GM23338 (cell line): ENCODE data around the gene NRL. TPM values are rescaled to one million over a fixed set of nuclear protein-coding genes. Genes with fewer than 3 reads are reported as not detected.

Experiments
- ATAC-seq: fragments of 200-7000 bp; cut with Tn5 transposase; 3 replicates; pipeline ENCODE4 v1.9.1; 2020
- DNase-seq: peaks from one replicate; pipeline ENCODE4 v3.0.0-alpha.2; 2015; ENCODE audit warnings: low spot score
- H2AFZ ChIP-seq: fragments of 200-600 bp; sonication (generic); 2 replicates; pipeline ENCODE4 v1.8.0; 2016; ENCODE audit warnings: antibody characterized with exemption, mild to moderate bottlenecking, moderate library complexity
- H3F3A ChIP-seq: fragments of 200-600 bp; sonication (generic); replicated peaks from 2 replicates; pipeline ENCODE4 v1.8.0; 2017; ENCODE audit warnings: antibody characterized with exemption, mixed run types, low read depth
- H3K27ac ChIP-seq: fragments of 200-600 bp; sonication (generic); 2 replicates; pipeline ENCODE4 v1.6.1; 2016; ENCODE audit warnings: low read depth
- H3K27me3 ChIP-seq: fragments of 200-600 bp; sonication (generic); 2 replicates; pipeline ENCODE4 v1.8.0; 2016; ENCODE audit warnings: mild to moderate bottlenecking, mixed run types, moderate library complexity; ENCODE audit not compliant: insufficient read depth
- H3K36me3 ChIP-seq: fragments of 200-600 bp; sonication (generic); 2 replicates; pipeline ENCODE4 v1.8.0; 2016; ENCODE audit warnings: mild to moderate bottlenecking; ENCODE audit not compliant: insufficient read depth
- H3K4me1 ChIP-seq: fragments of 200-600 bp; sonication (generic); 2 replicates; pipeline ENCODE4 v1.8.0; 2016; ENCODE audit warnings: mild to moderate bottlenecking, moderate library complexity; ENCODE audit not compliant: insufficient read depth
- H3K4me2 ChIP-seq: fragments of 200-600 bp; sonication (generic); 2 replicates; pipeline ENCODE4 v1.7.1; 2017; ENCODE audit warnings: mixed run types
- H3K4me3 ChIP-seq: fragments of 200-600 bp; sonication (generic); 2 replicates; pipeline ENCODE4 v1.6.1; 2016; ENCODE audit warnings: mixed run types
- H3K79me2 ChIP-seq: fragments of 200-600 bp; sonication (generic); replicated peaks from 2 replicates; pipeline ENCODE4 v1.8.0; 2017; ENCODE audit warnings: mild to moderate bottlenecking; ENCODE audit not compliant: insufficient read depth
- H3K9me2 ChIP-seq: fragments of 200-600 bp; sonication (generic); 2 replicates; pipeline ENCODE4 v1.8.0; 2017; ENCODE audit not compliant: insufficient read depth
- H4K20me1 ChIP-seq: fragments of 200-600 bp; sonication (generic); replicated peaks from 2 replicates; pipeline ENCODE4 v1.8.0; 2017; ENCODE audit warnings: mild to moderate bottlenecking; ENCODE audit not compliant: insufficient read depth
- H3K27ac Mint-ChIP-seq: 2 replicates; pipeline ENCODE4 v1.8.0; 2020; ENCODE audit warnings: inconsistent platforms, mild to moderate bottlenecking, moderate library complexity, mixed read lengths
- H3K27me3 Mint-ChIP-seq: 3 replicates; pipeline ENCODE4 v1.8.0; 2022; ENCODE audit warnings: low read depth, mild to moderate bottlenecking, moderate library complexity, mixed read lengths, inconsistent platforms; ENCODE audit not compliant: insufficient read depth, poor library complexity
- H3K36me3 Mint-ChIP-seq: 3 replicates; pipeline ENCODE4 v1.8.0; 2021; ENCODE audit warnings: low read depth, mild to moderate bottlenecking, inconsistent platforms, moderate library complexity, mixed read lengths
- H3K4me1 Mint-ChIP-seq: 3 replicates; pipeline ENCODE4 v1.8.0; 2020; ENCODE audit warnings: mild to moderate bottlenecking, inconsistent platforms, mixed read lengths
- H3K4me3 Mint-ChIP-seq: 3 replicates; pipeline ENCODE4 v1.8.0; 2021; ENCODE audit warnings: moderate library complexity, mild to moderate bottlenecking, inconsistent platforms, mixed read lengths
- H3K9me3 Mint-ChIP-seq: 3 replicates; pipeline ENCODE4 v1.8.0; 2020; ENCODE audit warnings: moderate library complexity, mild to moderate bottlenecking, inconsistent platforms, mixed read lengths
- CREB1 ChIP-seq: fragments of 250-450 bp; sonication (Bioruptor Pico); IDR thresholded peaks from 2 replicates; pipeline ENCODE4 v1.5.0; 2020; ENCODE audit warnings: low read depth, mild to moderate bottlenecking, moderate library complexity
- EZH2 ChIP-seq: fragments of 200-600 bp; sonication (generic); IDR thresholded peaks from one replicate; pipeline ENCODE4 v1.8.0; 2017; ENCODE audit warnings: antibody characterized with exemption, mild to moderate bottlenecking, low read depth; ENCODE audit not compliant: unreplicated experiment
- JUNB ChIP-seq: IDR thresholded peaks from one replicate; pipeline ENCODE4 v1.6.1; 2016; ENCODE audit warnings: antibody characterized with exemption; ENCODE audit not compliant: unreplicated experiment
- NANOG ChIP-seq: IDR thresholded peaks from 2 replicates; pipeline ENCODE4 v1.6.1; 2016; ENCODE audit warnings: antibody characterized with exemption, borderline replicate concordance
- polyA plus RNA-seq: library from polyadenylated mRNA; unstranded; fragments of >200 nt; fragmentation: Nextera tagmentation; extraction: Ambion mirVana; gene quantifications from 2 replicates; pipeline ENCODE4 v1.2.1, GENCODE V29; 2016
- total RNA-seq: library from RNA; depleted of rRNA; stranded (reverse); fragments of >200 nt; shearing (Covaris generic); gene quantifications from 2 replicates; pipeline ENCODE4 v1.2.3, GENCODE V29; 2014
- TF ChIP-seq, protein P1 (sequence below): IDR thresholded peaks from one replicate; pipeline ENCODE4 v1.6.1; 2018; ENCODE audit warnings: antibody characterized with exemption; ENCODE audit not compliant: unreplicated experiment
- TF ChIP-seq, protein P2 (sequence below): fragments of 250-450 bp; sonication (Bioruptor Pico); IDR thresholded peaks from 2 replicates; pipeline ENCODE4 v1.5.0; 2020; ENCODE audit warnings: mild to moderate bottlenecking, moderate library complexity

Gene NRL
- total and polyA plus RNA-seq, 2 experiments from 2014 or later: 1.8 to 2.2 TPM

DNA sequence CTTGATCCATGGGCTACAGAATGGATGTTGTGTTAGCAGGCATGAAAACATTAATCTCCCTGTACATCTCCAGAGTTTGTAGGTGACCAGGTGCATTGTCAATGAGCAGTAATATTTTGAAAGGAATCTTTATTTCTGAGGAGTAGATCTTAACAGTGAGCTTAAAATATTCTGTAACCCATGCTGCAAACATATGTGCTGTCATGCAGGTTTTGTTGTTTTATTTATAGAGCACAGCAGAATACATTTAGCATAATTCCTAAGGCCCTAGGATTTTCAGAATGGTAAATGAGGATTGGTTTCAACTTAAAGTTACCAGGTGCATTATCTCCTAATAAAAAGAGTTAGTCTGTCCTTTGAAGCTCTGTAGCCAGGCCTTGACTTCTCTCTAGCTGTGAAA lies 12.2 kb upstream of the NRL start:
- H3K4me2 ChIP-seq: no peak overlapping the region
- no peak overlapping the region for H3K27ac ChIP-seq
- no peak overlapping the region for H2AFZ ChIP-seq
- Mint-ChIP-seq H3K36me3 (peaks cover 16% of the 10 kb centered on the region), H3K27me3 (peaks cover 5% of the 10 kb centered on the region), H3K4me3 (no peak overlapping the region), H3K27ac (no peak overlapping the region), H3K4me1 (peaks cover 4% of the 10 kb centered on the region), H3K9me3 (no peaks in the 10 kb centered on the region)
- 0 out of 2 replicates have a peak, but pooled peaks cover 4% of the 10 kb centered on the region for H3K4me1 ChIP-seq
- no peaks in the 10 kb centered on the region; the same call in 1 of the 2 replicates for H4K20me1 ChIP-seq
- H3K27me3 ChIP-seq: no peaks in the 10 kb centered on the region
- no peak overlapping the region for H3K4me3 ChIP-seq
- peaks cover 7% of the 10 kb centered on the region; the same call in 1 of the 2 replicates for H3F3A ChIP-seq
- 0 out of 2 replicates have a peak, but pooled peaks cover 3% of the 10 kb centered on the region for H3K36me3 ChIP-seq
- no peak for DNase-seq
- no peaks in the 10 kb centered on the region for H3K9me2 ChIP-seq
- H3K79me2 ChIP-seq: no peaks in the 10 kb centered on the region
- no peak for ATAC-seq
- TF ChIP-seq EZH2 (no peak), NANOG (no peak), JUNB (no peak), CREB1 (CRISPR knock-in tag) (no peak)
- TF ChIP-seq, protein P1, sequence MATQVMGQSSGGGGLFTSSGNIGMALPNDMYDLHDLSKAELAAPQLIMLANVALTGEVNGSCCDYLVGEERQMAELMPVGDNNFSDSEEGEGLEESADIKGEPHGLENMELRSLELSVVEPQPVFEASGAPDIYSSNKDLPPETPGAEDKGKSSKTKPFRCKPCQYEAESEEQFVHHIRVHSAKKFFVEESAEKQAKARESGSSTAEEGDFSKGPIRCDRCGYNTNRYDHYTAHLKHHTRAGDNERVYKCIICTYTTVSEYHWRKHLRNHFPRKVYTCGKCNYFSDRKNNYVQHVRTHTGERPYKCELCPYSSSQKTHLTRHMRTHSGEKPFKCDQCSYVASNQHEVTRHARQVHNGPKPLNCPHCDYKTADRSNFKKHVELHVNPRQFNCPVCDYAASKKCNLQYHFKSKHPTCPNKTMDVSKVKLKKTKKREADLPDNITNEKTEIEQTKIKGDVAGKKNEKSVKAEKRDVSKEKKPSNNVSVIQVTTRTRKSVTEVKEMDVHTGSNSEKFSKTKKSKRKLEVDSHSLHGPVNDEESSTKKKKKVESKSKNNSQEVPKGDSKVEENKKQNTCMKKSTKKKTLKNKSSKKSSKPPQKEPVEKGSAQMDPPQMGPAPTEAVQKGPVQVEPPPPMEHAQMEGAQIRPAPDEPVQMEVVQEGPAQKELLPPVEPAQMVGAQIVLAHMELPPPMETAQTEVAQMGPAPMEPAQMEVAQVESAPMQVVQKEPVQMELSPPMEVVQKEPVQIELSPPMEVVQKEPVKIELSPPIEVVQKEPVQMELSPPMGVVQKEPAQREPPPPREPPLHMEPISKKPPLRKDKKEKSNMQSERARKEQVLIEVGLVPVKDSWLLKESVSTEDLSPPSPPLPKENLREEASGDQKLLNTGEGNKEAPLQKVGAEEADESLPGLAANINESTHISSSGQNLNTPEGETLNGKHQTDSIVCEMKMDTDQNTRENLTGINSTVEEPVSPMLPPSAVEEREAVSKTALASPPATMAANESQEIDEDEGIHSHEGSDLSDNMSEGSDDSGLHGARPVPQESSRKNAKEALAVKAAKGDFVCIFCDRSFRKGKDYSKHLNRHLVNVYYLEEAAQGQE: no peak
- TF ChIP-seq, protein P2, sequence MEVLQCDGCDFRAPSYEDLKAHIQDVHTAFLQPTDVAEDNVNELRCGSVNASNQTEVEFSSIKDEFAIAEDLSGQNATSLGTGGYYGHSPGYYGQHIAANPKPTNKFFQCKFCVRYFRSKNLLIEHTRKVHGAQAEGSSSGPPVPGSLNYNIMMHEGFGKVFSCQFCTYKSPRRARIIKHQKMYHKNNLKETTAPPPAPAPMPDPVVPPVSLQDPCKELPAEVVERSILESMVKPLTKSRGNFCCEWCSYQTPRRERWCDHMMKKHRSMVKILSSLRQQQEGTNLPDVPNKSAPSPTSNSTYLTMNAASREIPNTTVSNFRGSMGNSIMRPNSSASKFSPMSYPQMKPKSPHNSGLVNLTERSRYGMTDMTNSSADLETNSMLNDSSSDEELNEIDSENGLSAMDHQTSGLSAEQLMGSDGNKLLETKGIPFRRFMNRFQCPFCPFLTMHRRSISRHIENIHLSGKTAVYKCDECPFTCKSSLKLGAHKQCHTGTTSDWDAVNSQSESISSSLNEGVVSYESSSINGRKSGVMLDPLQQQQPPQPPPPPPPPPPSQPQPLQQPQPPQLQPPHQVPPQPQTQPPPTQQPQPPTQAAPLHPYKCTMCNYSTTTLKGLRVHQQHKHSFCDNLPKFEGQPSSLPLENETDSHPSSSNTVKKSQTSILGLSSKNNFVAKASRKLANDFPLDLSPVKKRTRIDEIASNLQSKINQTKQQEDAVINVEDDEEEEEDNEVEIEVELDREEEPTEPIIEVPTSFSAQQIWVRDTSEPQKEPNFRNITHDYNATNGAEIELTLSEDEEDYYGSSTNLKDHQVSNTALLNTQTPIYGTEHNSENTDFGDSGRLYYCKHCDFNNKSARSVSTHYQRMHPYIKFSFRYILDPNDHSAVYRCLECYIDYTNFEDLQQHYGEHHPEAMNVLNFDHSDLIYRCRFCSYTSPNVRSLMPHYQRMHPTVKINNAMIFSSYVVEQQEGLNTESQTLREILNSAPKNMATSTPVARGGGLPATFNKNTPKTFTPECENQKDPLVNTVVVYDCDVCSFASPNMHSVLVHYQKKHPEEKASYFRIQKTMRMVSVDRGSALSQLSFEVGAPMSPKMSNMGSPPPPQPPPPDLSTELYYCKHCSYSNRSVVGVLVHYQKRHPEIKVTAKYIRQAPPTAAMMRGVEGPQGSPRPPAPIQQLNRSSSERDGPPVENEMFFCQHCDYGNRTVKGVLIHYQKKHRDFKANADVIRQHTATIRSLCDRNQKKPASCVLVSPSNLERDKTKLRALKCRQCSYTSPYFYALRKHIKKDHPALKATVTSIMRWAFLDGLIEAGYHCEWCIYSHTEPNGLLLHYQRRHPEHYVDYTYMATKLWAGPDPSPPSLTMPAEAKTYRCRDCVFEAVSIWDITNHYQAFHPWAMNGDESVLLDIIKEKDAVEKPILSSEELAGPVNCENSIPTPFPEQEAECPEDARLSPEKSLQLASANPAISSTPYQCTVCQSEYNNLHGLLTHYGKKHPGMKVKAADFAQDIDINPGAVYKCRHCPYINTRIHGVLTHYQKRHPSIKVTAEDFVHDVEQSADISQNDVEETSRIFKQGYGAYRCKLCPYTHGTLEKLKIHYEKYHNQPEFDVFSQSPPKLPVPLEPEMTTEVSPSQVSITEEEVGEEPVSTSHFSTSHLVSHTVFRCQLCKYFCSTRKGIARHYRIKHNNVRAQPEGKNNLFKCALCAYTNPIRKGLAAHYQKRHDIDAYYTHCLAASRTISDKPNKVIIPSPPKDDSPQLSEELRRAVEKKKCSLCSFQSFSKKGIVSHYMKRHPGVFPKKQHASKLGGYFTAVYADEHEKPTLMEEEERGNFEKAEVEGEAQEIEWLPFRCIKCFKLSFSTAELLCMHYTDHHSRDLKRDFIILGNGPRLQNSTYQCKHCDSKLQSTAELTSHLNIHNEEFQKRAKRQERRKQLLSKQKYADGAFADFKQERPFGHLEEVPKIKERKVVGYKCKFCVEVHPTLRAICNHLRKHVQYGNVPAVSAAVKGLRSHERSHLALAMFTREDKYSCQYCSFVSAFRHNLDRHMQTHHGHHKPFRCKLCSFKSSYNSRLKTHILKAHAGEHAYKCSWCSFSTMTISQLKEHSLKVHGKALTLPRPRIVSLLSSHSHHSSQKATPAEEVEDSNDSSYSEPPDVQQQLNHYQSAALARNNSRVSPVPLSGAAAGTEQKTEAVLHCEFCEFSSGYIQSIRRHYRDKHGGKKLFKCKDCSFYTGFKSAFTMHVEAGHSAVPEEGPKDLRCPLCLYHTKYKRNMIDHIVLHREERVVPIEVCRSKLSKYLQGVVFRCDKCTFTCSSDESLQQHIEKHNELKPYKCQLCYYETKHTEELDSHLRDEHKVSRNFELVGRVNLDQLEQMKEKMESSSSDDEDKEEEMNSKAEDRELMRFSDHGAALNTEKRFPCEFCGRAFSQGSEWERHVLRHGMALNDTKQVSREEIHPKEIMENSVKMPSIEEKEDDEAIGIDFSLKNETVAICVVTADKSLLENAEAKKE: no peak
